ENCODE measurements around the gene DIS3L2.

The DIS3L2 gene

GRCh38 chr2:232372231-232373208, 411.0 kb downstream of the DIS3L2 start:
- no peak overlapping the region for H3K4me3 ChIP-seq (ENCODE audit: low read depth, low read length)
- H3K27me3 ChIP-seq (ENCODE audit: insufficient read depth, low read depth, severe bottlenecking), result no peaks in the 10 kb centered on the region
- H3K36me3 ChIP-seq, result no peaks in the 10 kb centered on the region
- DNase-seq, result no peak
- H3K9me3 ChIP-seq (ENCODE audit: severe bottlenecking), result no peaks in the 10 kb centered on the region
- no peak for TF ChIP-seq CTCF (IDR thresholded peaks at IDR 0.05; ENCODE audit: low read depth, low read length)
- no peak overlapping the region for H3K27ac ChIP-seq

GRCh38 chr2:232374356-232374755, 412.8 kb downstream of the DIS3L2 start:
- TF ChIP-seq CTCF (IDR thresholded peaks at IDR 0.05; ENCODE audit: low read depth, low read length), result no peak
- Histone ChIP-seq H3K27me3 (ENCODE audit: insufficient read depth, low read depth, severe bottlenecking) (no peaks in the 10 kb centered on the region), H3K4me3 (ENCODE audit: low read depth, low read length) (no peak overlapping the region), H3K36me3 (no peaks in the 10 kb centered on the region), H3K27ac (no peak overlapping the region), H3K9me3 (ENCODE audit: severe bottlenecking) (no peaks in the 10 kb centered on the region)
- no peak for DNase-seq

GRCh38 chr2:232375164-232375563, 413.7 kb downstream of the DIS3L2 start:
- no peak overlapping the region for H3K4me3 ChIP-seq (ENCODE audit: low read depth, low read length)
- no peaks in the 10 kb centered on the region for H3K9me3 ChIP-seq (ENCODE audit: severe bottlenecking)
- no peak for TF ChIP-seq CTCF (IDR thresholded peaks at IDR 0.05; ENCODE audit: low read depth, low read length)
- no peak overlapping the region for H3K27ac ChIP-seq
- no peak for DNase-seq
- H3K36me3 ChIP-seq, result no peaks in the 10 kb centered on the region
- H3K27me3 ChIP-seq (ENCODE audit: insufficient read depth, low read depth, severe bottlenecking), result no peaks in the 10 kb centered on the region

GRCh38 chr2:232376260-232376659, 414.7 kb downstream of the DIS3L2 start:
- no peak overlapping the region for H3K27ac ChIP-seq
- TF ChIP-seq CTCF (IDR thresholded peaks at IDR 0.05; ENCODE audit: low read depth, low read length), result no peak
- no peaks in the 10 kb centered on the region for H3K27me3 ChIP-seq (ENCODE audit: insufficient read depth, low read depth, severe bottlenecking)
- DNase-seq, result no peak
- no peaks in the 10 kb centered on the region for H3K9me3 ChIP-seq (ENCODE audit: severe bottlenecking)
- H3K4me3 ChIP-seq (ENCODE audit: low read depth, low read length), result no peak overlapping the region
- no peaks in the 10 kb centered on the region for H3K36me3 ChIP-seq

- no peak for TF ChIP-seq CTCF (IDR thresholded peaks at IDR 0.05; ENCODE audit: low read depth, low read length)
Observed at GRCh38 chr2:232376713-232377112, 415.2 kb downstream of the DIS3L2 start.

More at GRCh38 chr2:232376713-232377112, 415.2 kb downstream of the DIS3L2 start:
- H3K9me3 ChIP-seq (ENCODE audit: severe bottlenecking), result no peaks in the 10 kb centered on the region
- H3K27ac ChIP-seq, result no peak overlapping the region
- H3K36me3 ChIP-seq, result no peaks in the 10 kb centered on the region
- no peak for DNase-seq
- H3K27me3 ChIP-seq (ENCODE audit: insufficient read depth, low read depth, severe bottlenecking), result no peaks in the 10 kb centered on the region
- H3K4me3 ChIP-seq (ENCODE audit: low read depth, low read length), result no peak overlapping the region

All from WERI-Rb-1 (cell line).